ENCODE measurements around the gene KLHDC3.
A peak's percentile ranks its signal among the peaks of the same experiment; 100 is the strongest.
"Not testable (repeated sequence)": the region's sequence is repeated elsewhere in the genome, so short reads cannot be mapped to it uniquely, and the experiment has no call there.

The KLHDC3 gene

DNA sequence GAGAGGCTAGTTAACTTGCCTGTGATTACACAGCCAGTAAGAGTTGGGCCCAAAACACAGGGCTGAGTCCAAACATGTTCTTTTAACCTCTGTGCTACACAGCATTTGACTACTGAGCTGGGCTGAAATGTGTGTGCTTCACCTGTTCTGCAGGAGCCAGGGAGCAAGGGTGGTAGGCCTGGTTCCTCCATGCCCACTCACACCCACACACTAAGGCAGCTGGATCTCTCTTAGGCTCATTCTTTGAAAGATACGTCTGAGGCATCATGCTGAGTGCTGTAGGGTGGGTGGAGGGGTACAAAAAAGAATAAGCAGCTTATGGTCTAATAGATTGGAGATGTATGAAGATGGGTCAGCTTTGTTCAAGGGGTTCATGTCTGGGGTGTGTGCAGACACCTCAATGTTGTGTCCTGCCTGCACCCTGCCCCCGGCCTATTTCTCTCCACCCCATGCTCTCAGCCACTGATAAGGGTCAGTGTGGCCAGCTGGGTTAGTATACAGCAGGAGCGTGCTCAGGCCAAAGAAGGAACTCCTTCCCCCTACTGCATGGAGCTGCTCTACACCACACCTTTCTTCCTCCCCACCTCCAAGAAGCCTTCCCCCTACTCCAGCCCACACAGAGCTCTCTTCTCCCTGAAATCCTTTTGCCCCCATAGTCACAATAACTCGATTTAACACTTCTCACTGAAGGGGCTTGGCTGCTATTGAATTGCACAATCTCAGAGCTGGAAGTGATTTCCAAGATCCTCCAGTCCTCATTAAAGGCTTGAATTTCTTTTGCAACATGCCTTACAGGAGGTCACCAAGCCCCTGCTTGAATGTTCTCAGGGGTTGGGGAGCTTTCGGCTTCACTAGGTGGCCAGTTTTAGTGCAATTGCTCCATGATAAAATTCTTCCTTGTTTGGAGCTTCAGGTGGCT is 26.3 kb upstream of the KLHDC3 start:
- DNase-seq (ENCODE audit: extremely low spot score, insufficient read length, low read depth) (no peak), FAIRE-seq (no peak)

DNA sequence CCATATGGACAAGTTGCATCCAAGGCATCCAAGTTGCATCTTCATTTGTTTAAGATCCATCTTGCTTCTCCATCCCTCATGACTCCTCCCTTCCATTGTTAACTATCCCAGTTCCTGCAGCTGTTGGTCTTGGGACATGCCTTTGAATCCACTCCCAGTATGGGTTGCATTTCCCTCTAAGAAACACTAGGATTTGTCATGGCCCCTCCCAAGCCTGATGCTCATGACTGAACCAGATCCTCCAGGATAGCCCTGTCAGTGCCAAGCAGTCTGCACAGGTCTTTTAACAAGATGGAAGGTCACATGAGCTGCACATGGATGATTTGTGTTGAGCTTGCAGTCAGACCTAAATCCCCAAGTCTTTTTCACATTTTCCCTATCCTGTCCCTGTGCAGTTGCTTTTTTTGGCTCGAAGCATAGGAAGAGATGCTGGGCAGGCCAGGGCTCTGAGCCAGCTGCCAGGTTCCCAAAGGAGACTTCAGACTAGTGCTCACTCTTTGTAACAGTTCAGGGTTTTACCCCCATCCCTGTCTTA is 25.5 kb upstream of the KLHDC3 start:
- DNase-seq (ENCODE audit: extremely low spot score, insufficient read length, low read depth) (no peak), FAIRE-seq (no peak)

DNA sequence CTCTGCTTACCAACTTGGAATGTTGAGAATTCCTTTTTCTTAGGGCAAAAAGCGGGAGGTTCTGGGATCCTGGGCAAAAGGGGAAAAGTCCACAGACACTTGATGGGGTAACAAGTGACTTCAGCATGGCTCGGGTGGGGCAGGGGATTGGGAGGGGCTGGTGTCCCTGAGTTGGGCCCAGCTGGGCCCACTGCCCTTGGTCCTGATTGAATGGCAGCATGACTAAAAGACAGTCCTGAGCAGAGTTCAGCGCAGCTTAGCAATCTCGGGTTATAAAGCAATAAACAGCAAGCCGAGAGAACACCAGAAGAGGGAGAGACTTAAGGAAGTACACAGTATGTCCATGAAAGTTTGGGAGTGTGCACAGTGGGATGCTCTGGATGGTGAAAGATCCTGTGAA is 24.1 kb upstream of the KLHDC3 start:
- no peak for DNase-seq (ENCODE audit: extremely low spot score, insufficient read length, low read depth)
- FAIRE-seq, result no peak

DNA sequence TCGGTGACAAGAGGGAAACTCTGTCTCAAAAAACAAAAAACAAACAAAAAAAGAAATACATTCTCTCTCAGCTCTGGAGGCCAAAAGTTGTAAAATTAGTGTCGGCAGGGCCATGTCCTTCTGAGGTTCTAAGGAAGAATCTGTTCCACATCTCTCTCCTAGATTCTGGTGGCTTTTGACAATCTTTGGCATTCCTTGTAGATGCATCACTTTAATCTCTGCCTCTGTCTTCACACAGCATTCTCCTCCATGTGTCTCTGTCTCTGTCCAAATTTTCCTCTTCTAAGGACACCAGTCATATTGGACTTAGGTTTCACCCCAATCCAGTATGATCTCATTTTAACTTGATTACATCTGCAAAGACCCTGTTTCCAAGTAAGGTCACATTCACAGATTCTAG is 20.6 kb upstream of the KLHDC3 start:
- no peak for FAIRE-seq
- no peak for DNase-seq (ENCODE audit: extremely low spot score, insufficient read length, low read depth)

DNA sequence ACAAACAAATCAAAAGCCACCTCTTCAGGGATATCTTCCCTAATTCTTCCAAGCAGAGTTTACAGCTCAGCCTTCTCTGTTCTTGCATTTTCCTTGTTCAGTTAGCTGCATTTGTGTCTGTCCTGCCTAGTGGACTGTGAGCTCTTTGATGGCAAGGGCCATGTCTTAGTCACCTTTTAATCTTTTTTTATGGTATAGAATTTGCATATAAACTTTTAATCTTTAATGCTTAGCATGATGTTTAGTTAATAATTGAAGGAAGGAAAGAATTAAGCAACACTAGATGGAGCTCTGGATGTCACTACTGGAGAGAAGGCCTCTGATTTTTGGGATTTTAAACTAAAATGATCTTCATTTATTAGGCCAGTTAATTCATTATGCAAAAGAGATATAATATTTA is 17.5 kb upstream of the KLHDC3 start:
- DNase-seq (ENCODE audit: extremely low spot score, insufficient read length, low read depth) (no peak), FAIRE-seq (no peak)

DNA sequence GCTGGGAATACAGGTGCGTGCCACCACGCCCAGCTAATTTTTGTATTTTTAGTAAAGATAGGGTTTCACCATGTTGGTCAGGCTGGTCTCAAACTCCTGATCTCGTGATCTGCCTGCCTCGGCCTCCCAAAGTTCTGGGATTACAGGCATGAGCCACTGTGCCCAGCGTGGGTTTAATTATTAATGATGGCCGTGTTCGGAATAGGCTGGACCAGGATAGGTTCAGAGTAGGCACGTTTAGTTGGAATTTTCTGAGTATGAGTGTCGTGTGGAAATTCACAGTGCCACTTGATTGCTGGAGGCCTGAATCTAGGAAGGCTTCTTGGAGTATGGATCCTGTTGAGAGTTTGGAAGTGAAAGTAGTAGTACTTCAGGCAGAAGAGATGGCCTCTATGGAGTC is 15.8 kb upstream of the KLHDC3 start:
- DNase-seq (ENCODE audit: extremely low spot score, insufficient read length, low read depth); FAIRE-seq: not testable (repeated sequence)

DNA sequence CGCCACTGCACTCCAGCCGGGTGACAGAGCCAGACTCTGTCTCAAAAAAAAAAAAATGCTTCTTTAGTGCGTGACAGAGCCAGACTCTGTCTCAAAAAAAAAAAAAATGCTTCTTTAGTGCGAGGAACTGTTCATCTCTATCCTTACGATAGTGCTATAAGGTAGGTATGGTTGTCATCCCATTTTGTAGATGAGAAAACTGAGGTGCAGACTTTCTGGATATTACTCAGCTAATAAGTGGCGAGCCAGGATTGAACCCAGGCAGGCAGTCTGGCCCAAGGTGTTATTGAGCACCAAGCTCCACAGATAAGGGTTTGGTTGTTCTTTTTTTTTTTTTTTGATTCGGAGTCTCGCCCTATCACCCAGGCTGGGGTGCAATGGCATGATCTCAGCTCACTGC is 12.2 kb upstream of the KLHDC3 start:
- no peak for FAIRE-seq
- DNase-seq (ENCODE audit: extremely low spot score, insufficient read length, low read depth), result no peak

DNA sequence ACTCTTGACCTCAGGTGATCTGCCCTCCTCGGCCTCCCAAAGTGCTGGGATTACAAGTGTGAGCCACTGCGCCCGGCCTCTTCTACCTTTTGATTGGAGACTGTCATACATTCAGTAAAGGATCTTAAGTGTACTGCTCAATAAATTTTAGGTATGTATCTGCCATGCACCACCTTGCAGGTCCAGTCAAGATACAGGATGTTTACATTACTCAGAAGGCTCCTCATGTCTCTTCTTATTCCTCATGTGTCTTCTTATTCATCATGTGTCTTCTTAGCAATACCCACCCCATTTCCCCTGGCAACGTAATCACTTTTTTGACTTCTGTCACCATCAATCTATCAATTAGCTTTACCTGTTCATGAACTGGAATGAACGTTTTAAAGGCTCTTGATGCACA is 8.2 kb upstream of the KLHDC3 start:
- FAIRE-seq, result no peak

DNA sequence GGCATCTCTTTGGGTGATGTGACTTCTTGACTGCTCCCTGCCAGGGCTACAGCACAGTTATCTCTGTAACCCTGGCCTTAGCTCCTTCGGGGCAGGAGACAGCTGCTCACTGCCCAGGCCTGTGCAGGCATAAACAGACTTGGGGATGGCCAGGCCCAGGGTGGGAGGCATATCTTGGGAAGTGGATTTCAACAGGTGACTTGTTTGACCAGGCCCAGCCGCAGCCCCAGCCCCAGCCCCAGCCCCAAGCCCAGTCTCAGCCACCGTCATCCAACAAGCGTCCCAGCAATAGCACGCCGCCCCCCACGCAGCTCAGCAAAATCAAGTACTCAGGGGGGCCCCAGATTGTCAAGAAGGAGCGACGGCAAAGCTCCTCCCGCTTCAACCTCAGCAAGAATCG is 7.8 kb upstream of the KLHDC3 start:
- FAIRE-seq, result no peak
- no peak for DNase-seq (ENCODE audit: extremely low spot score, insufficient read length, low read depth)

More for the DNA sequence above, 8.2 kb upstream of the KLHDC3 start:
- DNase-seq (ENCODE audit: extremely low spot score, insufficient read length, low read depth), result no peak

DNA sequence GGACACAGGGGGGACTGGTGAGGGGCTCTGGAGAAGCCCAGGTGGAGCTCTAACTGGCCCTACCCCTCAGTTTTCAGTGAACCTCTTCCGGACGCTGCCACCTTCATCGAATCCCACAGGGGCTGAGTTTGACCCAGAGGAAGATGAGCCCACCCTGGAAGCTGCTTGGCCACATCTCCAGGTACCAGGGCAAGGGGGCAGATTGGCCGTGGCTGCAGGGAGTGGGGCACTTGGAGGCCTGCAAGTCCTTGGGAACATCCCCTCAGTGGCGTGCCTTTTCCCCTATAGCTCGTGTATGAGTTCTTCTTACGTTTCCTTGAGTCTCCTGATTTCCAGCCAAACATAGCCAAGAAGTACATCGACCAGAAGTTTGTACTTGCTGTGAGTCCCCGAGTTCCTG is 6.9 kb upstream of the KLHDC3 start:
- no peak for DNase-seq (ENCODE audit: extremely low spot score, insufficient read length, low read depth)
- no peak for FAIRE-seq

DNA sequence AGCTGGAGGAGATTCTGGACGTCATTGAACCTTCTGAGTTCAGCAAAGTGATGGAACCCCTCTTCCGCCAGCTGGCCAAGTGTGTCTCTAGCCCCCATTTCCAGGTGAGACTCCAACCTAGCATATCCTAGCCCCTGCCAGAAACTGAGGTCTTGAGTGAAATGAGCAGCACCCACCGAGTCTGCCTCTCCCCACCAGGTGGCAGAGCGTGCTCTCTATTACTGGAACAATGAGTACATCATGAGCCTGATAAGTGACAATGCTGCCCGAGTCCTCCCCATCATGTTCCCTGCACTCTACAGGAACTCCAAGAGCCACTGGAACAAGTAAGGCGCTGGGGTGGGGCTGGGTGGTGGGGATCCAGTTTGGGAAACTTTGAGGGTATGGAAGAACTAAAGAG is 4.9 kb upstream of the KLHDC3 start:
- FAIRE-seq, result peak; percentile 9
- DNase-seq (ENCODE audit: extremely low spot score, insufficient read length, low read depth), result no peak

DNA sequence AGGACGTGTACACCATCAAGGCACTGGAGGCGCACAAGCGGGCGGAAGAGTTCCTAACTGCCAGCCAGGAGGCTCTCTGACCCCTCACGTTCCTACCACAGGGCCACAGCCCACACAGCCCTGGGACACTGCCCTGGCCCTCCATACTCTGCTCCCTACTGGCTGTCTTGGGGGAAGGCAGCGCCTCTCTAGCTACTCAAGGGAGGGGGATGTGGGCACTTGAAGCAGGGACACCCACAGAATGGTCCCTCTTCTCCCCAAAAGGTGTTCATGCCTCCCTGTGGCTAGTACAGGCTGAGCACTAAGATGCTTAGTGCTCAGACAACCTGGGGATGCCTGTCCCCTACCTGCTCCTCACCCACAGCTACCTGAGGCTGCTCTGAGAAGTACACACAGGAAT is 2.8 kb upstream of the KLHDC3 start:
- FAIRE-seq (no peak), DNase-seq (ENCODE audit: extremely low spot score, insufficient read length, low read depth) (no peak)

DNA sequence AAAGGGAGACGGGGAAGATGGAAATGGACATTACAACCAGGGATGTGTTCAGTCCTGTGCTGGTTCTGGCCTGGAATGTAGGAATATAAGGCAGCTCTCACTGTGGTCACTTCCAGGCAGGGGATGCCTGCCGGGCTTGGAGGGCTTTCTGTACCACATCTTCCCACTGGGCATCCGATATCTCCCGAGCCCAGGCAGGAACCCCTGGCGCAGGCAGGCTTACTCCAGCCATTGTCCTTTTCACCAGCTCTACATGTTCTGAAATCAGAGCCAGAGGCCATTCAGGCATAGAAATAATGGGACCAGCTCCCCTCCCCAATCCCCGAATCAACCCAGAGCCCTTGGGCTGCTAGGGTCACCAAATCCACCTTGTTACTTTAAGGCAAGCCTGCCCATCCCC is 1.7 kb upstream of the KLHDC3 start:
- DNase-seq (ENCODE audit: extremely low spot score, insufficient read length, low read depth) (no peak), FAIRE-seq (no peak)

DNA sequence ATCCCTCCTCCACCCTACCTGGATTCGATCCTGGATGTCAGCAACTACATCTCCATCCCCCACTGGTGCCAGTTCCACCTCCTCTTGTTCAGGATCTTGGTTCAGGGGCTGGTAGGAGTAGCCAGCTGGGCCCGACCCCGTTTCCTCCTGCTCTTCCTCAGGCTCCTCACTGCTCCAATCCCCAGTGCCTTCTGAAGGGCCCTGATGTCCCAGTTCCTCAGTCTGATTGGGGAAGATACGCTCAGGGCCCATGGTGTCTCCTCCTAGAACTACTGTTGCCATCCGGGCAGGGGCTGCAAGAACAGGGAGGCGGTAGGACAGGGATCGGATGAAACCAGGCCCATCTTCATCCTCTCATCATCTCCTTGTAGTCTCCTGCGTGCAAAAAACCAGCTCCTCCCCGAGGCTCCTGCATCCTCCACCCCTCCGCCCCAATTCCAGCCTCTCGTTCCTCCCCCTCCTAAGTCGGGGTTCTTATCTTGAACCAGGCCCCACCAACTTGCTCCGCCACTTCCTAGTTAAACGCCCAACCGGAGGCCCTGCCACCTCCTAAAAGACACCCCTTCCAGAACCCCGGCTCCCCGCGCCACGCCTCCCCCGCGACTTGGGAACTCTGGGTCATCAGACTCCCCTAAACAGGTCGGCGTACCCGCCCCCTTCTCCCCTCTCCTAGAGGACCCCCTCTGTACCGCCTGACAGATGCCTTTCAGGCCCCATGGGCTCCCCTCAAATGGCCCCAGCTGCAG is 779 bp upstream of the KLHDC3 start:
- FAIRE-seq, result no peak
- DNase-seq (ENCODE audit: extremely low spot score, insufficient read length, low read depth), result no peak

DNA sequence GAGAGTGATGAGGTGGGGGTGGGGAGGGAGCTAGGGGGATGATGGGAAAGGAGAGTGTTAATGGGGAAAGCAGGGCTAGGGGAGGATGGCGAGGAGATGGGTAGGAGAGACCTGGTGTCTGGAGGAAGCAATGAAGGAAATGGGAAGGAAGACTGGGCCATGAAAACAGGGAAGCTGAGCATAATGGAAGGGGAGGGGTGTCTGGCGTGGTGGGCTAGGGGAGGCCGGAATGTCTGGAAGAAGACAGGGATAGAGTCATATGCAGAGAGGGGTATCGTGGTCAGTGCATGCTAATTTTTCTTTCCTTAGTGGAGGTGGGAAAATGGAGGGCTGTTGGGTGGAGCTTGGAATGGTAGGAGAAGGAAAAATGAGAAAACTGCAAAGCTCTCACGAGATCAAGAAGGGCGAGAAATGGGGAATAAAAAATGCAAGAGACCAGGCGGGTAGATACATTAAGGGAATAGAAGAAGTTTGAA is 423 bp downstream of the KLHDC3 start:
- DNase-seq (ENCODE audit: extremely low spot score, insufficient read length, low read depth), result no peak
- FAIRE-seq, result no peak

DNA sequence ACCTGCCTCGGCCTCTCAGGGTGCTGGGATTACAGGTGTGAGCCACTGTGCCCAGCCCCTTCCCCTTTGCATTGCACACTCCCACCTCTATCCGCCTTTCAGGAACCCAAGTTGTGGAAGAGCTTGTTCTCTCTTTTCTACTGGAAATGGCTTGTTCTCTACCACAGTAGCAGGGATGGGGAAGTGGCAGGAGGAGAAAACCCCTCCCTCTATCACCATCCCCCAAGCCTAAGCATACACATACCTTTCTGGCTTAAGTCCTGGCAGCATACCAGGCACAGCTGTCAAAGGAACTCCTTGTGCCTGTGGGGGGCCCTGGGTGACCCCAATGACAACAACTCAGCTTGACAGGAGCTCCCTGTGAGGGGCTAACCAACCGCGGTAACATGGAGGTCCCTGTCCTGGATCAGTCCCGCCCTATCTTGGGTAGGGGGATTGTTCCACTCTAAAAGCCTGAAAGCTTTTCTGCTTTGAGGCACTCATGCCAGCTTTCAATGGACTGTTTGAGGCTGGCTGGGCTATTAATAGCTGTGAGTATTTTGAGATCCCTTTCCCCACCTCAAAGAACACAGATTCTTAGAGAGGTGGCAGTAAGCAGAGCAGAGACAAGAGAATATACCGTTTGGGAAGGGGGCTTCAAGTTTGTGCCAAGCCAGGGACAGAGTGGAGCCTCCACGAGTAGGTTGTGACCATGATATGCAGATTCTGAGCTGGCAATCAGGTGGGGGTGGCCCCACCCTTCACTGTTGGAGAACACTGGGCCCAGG is 2.3 kb downstream of the KLHDC3 start:
- DNase-seq (ENCODE audit: extremely low spot score, insufficient read length, low read depth), result no peak
- FAIRE-seq, result no peak

DNA sequence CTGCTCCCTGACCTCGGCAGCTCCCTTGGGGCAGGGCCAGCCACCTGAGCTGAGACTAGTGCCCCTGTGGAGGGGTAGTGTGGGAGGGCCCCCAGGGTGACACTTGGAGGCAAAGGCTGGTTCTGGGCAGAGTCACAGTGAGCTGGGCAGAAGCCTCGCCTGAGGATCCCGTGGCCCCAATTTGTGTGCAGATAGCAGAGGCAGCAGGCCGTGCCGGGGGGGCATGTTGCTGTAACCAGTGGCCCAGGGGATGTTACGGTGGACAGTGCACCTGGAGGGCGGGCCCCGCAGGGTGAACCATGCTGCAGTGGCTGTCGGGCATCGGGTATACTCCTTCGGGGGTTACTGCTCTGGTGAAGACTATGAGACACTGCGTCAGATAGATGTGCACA is 2.9 kb downstream of the KLHDC3 start:
- no peak for DNase-seq (ENCODE audit: extremely low spot score, insufficient read length, low read depth)
- no peak for FAIRE-seq

DNA sequence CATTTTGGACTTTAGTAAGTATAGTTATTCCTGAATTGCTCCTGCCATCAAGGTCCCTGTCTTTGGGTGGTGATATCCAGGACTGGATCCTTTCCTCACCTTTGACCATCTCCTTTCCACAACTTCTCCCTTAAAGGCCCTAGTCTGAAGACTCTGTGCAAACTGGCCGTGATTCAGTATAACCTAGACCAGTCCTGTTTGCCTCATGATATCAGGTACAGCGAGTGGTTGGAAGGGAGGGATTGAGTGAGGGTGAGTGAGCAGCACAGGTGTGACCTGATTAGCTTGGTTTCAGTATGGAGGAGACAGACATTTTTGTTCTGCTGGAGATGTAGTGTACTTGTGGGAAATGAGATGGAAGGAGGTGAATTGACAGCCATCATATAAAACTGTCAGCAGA is 5.1 kb downstream of the KLHDC3 start:
- FAIRE-seq (no peak), DNase-seq (ENCODE audit: extremely low spot score, insufficient read length, low read depth) (no peak)

DNA sequence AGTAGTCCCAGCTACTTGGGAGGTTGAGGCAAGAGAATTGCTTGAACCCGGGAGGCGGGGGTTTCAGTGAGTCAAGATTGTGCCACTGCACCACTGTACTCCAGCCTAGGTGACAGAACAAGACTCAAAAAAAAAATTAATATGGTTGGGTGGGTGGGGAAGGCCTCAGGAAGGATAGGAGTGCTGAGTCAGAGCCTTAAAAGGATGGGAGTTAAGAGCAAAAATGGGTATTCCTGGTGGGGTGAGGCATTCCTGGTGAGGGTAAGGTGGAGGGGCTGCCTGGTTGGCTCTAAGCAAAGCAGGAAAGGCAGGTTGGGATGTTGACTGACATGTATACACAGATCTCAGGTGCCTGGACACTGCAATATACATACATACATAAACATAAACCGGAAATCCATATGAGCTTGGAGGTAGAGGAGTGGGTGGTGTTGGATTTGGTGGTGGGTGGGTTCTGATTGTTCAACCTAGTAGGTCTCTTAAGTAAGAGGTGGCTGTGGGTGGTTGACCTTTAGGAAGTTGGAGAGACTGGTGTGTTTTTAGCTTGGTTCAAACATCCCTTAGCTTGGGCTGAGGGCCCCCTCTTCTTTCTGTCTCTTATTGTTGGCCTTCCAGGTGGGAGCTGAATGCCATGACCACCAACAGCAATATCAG is 6.1 kb downstream of the KLHDC3 start:
- DNase-seq (ENCODE audit: extremely low spot score, insufficient read length, low read depth) (no peak), FAIRE-seq (no peak)

DNA sequence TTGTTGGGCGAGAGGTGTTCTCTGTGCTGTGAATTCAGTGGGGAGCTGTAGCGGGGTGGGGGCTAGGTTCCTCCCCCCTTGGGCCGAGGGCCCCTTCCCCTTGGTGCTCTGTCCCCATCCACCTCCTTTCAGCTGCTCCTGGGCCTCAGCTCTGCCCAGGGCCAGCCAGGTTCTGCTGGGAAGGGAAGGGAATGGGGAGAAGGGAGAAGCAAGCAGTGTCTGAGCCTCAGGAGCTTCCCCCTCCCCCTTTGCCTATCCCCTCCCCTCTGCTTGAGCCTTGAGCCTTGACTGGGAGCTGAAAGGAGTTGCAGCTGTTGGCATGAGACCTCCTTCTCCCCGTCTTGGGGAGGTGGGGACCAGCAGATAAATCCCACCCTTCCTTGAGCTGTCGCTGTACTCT is 6.8 kb downstream of the KLHDC3 start:
- DNase-seq (ENCODE audit: extremely low spot score, insufficient read length, low read depth) (no peak), FAIRE-seq (no peak)
